Smooth muscle cell of the pulmonary artery (primary cell): Measurements from ENCODE around the gene USP10. TPM values are rescaled to one million over a fixed set of nuclear protein-coding genes. Genes with fewer than 3 reads are reported as not detected.

Experiments
- total RNA-seq: library from RNA; depleted of rRNA; stranded (reverse); fragments of >200 nt; gene quantifications from 2 replicates; pipeline ENCODE4 v1.2.3, GENCODE V29; 2014

The USP10 gene
- 55.9 and 67.8 TPM in 2 replicates for total RNA-seq

GRCh38 chr16:84699712-84700445, at the start of gene USP10:
TSS of gene USP10 (plus strand) at chr16:84700000. CDS start at chr16:84700091, 91 bp downstream.

GRCh38 chr16:84819644-84820304, 120.0 kb downstream of the USP10 start, which contains the start of gene CRISPLD2:
TSS of gene CRISPLD2 (plus strand) at chr16:84819985. CDS start at chr16:84838496, 18,511 bp downstream.

Other genes with a start within 250 kb of the USP10 start
- 16.9 and 22.1 TPM in 2 replicates for gene MEAK7, start 195.3 kb upstream of the USP10 start, total RNA-seq
- gene COTL1, start 81.9 kb upstream of the USP10 start, total RNA-seq, result 73.7 and 105 TPM in 2 replicates
- 104 and 110 TPM in 2 replicates for gene KLHL36, start 51.5 kb upstream of the USP10 start, total RNA-seq
- 1.2 and 38.1 TPM in 2 replicates for gene CRISPLD2, start 120.0 kb downstream of the USP10 start, total RNA-seq